T-helper 1 cell (primary cell): ENCODE measurements around the gene ZP1.

Experiments used
- DNase-seq, 5 donors: peaks; one replicate each; pipeline ENCODE4 v3.0.0-alpha.2; 2012 to 2020

ZP1 gene

DNA sequence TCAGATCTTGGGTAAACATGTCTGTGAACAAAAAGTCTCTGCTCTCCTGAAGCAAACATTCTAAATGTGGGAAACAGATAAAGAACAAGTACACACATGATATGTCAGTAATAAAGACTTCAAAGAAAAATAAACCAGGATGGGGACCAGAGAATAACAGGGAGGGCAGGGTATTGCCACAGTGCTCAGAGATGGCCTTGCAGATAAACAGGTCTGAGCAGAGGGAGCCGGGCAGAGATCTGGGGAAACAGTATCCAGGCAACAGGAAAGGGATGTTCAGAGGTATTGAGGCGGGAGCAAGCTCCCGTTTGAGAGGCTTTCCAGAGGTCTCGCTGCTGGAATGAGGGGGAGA is 22.5 kb upstream of the ZP1 start:
- DNase-seq, result no peak

DNA sequence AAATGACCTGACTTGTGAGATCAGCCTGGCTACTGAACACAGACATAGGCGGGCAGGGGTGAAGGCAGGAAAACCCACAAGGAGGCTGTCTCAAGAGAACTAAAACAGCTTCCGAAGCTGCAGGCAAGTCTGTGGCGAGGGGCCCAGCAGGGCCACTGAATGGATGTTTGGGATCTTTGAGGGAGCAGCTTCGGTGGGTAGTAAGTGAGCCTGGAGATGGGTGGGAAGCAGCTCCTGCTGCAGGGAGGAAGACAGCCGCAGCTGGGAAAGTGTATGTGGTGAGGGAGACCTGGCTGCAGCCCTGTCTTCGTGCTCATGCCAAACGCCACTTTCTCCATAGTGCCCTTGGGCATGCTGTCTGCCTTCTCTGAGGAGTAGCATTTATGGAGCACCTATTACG is 22.0 kb upstream of the ZP1 start:
- no peak for DNase-seq

DNA sequence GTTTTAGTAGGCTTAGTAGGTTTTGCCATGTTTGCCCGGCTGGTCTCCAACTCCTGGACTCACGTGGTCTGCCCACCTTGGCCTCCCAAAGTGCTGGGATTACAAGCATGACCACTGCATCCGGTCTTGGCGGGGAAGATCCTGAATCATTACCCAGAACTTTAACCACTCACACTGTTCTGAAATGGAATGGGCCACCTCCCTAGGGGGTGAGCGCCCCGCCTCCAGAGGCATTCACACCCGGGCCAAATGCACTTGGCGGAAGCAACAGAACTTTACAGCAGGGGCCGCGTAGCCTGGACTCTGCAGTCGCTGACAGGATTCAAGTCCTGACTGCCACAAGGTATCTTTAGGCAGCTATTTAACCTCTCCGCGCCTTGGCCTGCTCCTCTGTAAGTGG is 20.1 kb upstream of the ZP1 start:
- no peak for DNase-seq

DNA sequence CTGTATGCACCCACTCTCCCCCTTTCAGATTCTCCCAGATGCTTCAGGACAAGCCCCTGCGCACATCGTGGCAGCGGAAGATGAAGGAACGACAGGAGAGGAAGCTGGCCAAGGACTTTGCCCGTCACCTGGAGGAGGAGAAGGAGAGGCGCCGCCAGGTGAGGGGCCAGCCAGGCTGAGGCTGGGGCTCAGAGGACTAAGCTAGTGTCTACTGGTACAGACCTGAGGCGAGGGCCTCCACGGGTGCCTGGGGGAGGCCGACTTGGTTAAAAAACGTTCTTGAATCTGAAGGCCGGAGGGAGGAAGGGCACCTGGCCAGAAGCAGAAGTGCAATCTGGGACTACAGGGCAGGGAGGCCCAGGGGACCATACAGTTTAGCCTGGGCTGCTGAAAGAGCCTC is 19.4 kb upstream of the ZP1 start:
- DNase-seq, result no peak

DNA sequence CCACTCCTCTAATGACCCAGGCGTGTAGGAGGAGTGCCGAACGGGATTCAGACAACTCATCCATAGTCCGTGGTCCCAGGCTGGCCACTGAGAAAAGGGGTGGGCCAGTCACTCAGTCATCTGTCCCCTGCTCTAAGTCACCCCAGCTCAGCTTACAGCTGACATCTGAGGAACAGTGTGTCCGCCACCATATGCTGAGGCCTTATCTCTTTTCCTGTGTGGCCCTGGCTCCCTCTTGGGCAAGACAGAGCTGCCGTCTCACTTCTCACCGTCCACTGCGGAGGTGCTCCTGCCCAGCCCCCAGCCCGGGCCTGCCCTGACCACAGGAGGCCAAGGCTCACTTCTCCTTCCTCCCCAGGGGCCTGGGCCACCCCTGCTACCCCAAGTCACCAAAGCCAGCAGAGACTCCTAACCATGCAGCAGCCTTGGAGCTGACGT is 18.6 kb upstream of the ZP1 start:
- no peak for DNase-seq

DNA sequence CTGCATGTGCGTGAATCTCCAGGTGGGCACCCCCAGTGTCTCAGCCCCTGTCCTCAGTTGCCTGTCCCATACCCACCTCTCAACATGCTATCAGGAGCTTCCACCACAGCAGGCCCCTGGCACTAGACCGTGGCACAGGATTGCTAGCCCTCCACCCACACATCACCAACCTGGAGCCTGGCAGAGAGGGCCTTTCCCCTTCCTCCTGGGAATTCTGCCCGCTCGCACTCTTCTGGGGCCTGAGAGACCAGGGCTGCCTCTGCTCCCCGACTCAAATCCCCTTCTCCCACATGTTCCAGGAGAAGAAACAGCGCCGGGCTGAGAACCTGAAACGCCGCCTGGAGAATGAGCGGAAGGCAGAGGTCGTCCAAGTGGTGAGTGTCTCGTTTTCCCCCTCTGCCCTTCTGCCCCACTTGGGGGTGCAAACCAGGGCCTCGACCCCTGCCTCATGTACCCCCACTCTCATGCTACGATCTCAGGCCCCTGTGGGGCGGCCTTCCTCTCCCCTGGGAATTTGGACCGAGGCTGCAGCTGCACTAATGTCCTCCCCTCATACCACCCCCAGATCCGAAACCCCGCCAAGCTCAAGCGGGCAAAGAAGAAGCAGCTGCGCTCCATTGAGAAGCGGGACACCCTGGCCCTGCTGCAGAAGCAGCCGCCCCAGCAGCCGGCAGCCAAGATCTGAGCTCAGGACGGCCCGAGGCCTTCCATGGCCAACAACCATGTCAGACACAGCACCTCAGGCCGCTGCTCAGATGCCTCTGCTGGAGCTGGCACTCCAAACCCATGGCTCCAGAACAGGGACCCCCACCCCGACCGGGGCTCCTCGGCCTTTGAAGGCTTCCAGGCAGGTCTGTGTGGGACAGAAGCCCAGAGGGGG is 17.5 kb upstream of the ZP1 start:
- no peak for DNase-seq

DNA sequence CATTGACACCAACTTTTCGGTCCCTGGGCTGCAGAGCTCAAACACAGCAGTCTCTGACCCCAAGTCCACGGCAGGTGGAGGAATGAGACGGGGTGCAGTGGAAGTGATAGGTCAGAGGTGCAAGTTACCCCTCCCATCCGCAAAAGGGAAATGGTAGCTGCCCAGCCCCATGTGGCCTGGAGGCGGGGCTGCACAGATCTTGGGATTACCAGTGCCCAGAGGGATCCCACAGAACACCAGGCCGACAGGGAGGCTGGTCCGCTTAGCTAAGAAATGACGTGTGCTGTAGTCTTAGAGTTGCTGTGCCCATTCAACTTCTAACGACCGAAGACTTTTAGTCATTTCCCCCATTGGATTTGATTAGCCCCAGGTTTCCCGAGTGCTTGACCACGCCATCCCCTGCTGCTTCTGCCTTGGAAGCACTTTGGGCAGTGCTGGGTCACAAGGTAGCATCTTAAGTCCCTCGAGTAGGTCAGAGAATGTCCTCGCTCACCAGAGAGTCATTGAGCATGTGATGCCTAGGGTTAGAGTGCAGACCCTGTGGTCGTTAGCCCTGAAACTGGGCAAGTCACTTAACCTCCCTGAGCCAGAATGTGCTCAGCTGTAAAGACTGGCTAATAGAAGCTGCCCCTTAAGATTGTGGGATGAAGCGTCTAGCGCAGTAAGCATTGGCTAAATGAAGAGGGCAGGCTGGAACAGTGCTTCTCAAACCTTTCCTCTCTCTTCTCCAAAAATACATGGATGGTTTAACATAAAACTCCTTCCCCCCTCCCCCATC is 15.8 kb upstream of the ZP1 start:
- no peak for DNase-seq

DNA sequence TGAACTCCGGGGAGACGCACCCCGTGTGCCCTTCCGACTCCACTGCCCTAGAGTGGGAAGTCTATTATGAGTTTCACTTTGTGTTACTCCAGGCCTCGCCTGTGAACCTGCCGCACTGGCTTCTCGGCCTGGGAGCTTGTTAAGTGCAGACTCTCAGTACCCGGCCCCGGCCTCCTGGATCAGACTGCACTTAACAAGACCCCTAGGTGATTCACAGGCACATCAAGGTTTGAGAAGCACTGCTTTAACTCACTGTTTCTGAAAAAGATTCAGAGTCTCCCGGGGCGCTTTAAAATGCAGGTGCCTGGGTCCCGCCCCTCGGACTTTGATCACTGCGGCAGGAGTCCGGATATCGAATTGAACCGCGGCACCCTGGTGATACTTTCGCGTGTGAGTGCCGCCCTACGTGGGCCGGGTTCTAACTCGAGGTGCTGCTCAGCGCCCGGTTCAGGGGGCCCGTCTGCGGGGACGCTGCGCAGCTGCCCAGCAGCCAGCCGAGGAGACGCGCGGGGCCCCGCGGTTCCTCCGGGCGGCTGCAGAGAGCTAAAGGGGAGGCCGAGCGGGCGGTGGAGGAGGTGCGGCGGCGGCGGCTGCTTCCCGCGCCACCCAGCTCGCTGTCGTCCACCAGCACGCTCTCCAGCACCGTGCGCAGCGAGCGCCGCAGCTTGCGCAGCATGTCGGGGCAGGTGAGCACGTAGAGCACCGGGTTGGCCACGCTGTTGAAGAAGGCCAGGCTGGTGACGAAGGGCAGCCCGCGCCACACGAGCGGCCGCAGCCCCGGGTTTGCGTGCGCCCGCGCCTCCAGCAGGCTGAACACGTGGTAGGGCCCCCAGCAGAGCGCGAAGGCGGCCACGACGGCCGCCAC is 15.0 kb upstream of the ZP1 start:
- no peak for DNase-seq

DNA sequence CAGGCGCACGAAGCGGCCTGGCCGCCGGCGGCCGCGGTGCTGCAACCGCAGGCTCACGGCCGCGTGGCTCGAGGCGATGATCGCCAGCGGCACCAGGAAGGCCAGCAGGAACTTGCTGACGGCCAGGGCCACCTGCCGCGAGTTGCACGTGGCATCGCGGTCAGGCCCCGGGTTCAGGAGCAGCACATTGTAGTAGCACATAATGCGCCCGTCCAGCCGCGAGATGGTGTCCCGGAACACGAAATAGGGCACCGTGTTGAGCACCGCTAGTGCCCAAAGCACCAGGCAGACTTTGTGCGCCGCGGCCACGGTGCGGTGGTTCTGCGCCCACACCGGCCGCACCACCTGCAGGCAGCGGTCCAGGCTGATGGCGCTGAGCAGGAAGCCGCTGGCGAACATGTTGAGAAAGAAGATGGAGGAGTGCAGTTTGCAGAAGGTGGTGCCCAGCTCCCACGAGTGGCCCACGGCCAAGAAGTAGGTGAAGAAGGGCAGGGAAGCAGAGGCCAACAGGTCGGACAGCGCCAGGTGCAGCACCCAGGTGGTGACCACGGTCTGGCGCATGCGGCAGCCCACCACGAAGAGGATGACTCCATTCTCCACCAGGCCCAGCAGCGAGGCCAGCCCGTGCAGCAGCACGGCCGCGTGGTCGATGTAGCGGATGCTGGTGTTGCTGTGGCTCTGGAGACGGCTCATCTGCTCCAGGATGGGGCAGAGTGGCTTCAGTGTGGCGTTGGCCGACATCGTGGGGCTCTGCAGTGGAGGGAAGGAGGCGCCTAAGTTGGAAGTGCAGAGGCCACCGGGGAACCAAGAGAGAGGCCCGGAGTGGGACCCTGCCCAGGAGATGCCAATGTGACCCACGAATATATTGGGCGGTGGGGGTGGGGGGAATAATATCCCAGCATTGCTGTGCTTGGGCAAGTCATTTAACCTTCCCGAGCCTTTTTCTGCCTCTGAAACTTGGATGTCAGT is 14.1 kb upstream of the ZP1 start:
- DNase-seq, result no peak

DNA sequence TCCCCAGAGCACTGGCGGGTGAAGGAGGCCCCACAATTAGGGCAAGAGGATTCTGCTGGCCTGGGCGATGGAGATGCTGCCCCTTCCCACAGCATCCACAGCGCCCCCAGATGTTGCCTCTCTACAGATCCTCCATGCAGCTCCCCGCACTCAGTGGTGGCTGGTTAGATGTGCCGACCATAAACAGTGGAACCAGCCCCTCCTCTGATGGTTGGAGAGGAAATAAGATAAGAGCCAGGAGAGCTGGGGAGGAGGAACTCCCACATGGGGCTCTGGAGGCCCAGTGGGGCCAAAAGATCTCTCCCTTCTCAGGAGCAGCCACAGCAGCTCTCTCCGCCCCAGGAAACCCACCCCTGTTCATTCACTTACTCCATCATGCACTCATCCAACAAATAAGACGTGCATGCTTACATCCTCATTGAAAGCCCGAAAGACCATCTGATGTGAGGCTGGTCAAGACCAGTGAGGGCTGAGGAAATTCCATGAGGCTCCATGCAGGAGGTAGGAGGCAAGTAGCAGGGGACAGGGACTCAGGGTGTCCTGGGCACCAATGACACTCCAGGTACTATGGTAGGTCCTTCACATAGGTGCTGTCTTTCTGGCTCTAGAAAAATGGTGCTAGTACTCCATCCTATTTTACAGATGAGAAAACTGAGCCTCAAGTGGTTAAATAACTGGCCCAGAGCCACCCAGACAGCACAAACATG is 13.0 kb upstream of the ZP1 start:
- DNase-seq, result no peak

DNA sequence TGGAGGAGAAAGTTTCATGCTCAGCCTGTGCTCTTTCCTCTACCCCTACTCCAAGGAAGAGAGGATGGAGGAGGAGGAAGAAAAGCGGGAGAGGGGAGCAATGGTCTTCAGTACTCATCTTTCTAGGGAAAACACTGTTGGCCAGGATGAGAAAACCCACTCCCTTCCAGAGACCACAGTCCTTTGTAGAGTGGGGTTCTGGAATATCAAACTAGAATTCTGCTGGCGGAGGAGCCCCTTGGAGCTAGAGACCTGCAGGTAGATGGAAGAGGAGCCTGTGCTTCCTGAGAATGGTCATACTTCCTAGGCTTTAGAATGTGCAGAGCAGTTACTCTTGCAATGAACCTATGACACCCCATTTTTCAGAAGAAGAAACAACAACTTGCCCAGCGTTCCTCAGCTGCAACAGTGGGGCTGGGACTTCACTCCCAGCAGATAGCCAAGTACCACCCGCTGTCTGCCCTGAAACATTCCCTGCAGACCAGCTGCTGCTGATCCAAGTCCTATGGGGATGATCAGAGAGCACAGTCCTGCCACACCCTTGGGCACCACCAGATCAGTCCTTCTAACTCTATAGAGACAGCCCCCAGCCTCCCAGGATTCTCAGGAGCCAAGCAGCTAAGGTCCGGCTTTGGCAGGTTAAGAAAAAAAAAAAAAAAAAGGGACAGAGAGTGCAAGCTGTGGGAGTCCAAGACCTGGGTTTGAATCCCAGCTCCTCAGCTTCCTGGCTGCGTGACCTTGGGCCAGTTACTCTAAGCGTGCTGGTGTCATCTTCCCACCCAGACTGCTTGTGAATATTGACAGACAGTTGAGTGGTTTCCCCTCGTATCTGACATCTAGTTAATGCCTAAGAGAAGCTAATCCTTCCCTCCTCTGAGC is 12.3 kb upstream of the ZP1 start:
- DNase-seq, result no peak

DNA sequence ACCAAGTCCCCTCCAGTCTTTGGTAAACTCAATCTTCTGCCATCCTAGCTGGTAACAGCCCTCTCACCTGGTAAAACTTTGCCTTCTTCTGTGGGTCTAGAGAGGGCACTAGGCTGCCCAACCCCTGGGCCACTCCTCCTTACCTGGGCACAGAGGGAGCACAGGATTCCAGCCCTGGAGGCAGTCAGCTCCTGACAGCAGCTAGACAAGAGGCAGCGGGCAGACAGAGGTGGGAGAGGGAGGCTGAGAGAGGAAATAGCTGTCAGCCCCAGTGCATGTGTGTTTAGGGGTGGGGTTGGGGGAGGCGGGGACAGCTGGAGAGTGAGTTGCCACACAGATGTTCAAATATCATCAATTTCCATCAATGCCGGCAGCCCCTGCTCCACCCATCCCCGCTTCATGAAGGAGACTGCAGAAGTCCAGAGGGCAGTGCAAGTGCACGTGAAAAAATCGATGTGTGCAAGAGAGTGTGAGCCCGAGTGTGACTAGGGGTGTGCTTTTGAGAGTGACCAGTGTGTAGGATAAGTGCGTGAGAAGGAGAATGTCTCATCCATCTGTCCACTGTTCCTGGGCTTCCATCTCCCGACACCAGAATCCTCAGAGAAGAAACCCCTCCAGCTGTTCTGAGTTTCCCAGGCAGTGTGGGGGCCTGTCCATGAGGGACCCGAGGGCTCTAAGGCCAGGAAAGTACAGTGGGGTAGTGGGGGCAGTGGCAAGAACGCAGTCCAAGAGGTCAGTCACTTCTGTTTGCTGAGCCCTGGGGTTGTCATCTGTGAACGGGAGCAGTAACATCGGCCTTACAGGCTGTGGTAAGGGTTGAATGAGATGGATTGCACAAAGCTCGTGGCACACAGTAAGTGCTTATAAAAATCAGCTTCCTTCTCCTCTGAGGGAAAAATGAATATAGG is 11.4 kb upstream of the ZP1 start, which contains the start of gene PTGDR2:
Gene PTGDR2 (minus strand): TSS at position 225 of the 908 bp plus-strand sequence. CDS start 2,228 bp downstream, outside the sequence.
- DNase-seq, result no peak

DNA sequence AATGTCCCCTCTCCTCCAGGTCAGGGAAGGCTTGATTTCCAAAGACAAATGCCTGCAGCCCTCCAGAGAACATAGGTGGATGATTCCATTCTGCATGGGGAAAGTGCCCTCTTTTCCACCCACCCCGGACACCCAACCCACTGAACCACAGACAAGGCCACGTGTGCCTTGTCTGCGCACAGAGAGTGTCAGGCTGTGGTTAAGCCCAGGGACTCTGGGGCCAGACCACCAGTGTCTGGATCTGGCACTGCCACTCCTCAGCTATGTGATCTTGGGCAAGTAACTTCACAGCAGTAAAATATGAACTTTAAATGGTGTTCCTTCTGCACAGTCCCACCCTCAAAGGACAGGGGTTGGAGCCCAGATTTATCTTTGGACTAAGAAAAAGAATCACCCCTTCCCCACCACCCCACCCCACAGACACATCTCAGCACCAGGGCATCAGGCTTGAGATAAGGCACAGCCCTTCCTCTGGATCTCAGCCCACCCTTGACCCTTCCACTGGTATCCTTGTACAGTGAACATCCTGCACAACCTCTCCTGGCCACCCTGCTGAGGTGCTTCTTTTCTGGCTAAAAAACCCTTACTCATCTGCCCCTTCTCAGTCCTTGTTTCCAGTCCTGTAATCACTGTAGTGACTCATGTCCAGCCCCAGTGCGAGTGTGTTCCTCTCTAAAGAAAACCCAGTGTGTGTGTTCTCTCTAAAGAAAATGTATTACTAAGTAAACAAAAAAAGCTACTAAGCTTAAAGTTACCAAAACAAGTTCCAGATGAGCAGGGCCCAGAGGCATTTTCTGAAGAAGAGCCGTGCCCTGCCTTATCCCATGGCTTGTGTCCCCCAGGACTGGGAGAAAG is 9.7 kb upstream of the ZP1 start:
- no peak for DNase-seq

DNA sequence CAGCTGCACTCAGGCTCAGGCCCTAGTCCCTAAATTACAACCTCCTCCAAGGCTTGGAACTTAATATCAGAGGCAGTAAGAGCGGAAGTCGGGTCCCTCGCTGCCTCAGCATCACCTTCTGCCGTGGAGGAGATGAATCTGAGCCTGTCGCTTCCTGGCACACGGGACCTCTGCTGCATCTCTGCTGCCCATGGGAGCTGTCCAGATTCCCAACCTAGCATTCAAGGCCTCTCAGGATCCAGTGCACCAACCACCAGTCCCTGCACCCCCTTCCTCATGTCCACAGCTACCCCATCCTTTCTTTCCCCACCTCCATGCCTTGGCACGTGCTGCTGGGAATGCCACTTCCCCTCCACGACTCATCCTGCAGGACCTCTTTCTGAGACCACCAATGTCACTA is 9.1 kb upstream of the ZP1 start:
- DNase-seq, result no peak

DNA sequence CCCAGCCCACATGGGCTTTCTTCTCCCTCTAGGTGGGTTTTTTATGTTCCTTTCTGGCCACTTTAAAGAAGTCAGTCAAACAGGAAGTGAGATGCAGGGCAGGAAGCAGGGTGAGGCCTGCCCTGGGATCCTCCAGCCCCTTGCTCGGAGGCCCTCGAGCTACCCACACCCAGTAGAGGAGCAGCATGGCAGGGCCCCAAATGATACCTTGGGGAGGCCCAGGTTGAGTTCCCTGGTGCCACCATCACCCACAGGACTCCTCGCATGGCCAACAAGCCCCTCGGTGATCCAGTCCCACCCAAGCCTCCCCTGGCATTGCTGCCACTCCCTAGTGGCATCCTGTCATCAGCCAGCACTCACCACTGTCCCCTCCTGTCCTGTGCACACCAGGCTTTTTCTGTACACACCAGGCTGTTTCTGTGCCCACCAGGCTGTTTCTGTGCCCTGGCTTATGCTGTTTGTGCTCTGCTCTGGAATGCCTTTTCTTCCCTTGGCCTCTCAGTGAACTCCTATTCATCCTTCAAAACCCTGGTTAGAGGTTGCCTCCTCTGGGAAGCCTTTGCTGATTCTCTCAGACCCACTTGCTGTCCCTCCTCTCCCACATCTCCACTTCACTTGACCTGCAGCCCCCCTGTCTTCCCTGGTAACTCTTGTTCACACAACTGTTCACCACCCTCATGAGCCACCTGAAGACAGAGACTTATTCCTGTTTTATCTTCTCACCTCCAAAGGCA is 8.4 kb upstream of the ZP1 start:
- DNase-seq, result peak in 1 of 5 donors; percentile 37

DNA sequence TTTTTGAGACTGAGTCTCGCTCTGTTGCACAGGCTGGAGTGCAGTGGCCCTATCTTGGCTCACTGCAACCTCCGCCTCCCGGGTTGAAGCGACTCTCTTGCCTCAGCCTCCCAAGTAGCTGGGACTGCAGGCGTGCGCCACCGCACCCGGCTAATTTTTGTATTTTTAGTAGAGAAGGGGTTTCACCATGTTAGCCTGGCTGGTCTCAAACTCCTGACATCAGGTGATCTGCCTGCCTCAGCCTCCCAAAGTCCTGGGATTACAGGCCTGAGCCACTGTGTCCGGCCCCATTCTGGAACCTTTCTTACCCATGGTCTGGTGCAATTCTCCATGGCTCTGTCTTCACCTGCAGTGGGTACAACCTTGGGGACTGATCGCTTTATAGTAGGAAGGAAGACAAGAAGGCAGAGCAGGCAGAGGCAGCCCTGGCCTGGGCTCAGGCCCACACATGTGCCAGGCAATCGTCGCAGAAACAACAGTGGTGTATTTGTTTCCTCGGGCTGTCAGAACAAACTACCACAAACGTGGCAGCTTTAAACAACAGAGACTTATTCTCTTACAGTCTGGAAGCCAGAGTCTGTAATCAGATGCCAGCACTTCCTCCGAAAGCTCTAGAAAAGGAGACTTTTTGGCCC is 7.6 kb upstream of the ZP1 start:
- no peak for DNase-seq

DNA sequence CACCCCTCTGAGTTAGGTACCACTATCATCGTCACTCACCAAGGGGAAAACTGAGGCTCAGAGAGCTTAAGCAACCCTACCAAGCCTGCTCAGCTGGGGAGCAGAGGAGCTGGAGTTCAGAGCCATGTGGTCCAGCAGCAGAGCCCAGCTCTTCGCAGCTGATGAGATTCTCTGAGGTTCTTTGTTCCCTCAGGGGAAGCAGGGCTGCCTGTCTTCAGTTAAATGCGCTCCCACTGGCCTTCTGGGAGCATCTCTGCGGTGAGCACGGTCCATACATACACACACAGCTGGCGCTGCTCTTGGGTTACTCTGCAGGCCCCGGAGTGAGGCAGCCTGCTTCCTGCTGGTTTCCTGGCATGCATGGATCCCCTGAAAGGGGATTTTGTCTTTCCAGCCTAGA is 6.4 kb upstream of the ZP1 start:
- DNase-seq, result no peak
